ENCODE results near the gene GINS1.

GINS1 gene

DNA sequence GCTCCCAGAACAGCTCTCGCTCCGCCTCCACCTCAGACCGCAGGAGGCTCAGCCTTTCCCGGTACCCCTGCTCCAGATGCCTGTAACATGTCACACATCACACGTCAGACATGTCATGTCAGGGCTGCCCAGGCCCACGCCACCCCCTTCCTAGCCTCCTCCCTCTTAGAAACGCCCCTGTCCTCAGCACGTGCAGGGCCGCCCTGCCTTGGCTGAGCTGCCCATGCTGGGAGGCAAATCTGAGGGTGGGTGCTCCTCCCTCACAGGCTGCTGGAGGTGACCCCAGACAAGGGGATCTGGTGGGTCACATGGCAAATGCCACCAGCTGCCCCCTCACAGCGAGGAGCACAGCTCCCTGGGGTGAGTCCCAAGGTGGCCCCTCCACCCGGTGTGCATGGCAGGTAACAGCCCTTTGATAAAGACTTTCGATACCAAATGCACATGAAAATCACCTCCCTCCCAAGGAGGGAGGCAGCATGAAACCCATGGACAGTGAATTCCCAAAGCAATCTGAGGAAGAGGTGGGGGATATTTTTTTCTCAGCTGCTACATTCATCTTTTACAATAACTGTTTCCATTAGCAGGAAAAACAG is 84.1 kb downstream of the GINS1 start:
- no peak for DNase-seq

GRCh38 chr20:25493137-25493536 is 85.7 kb downstream of the GINS1 start:
- no peak for DNase-seq

- no peak for DNase-seq
Observed at GRCh38 chr20:25493748-25494505, 86.5 kb downstream of the GINS1 start.

GRCh38 chr20:25494506-25495188 is 87.2 kb downstream of the GINS1 start:
- DNase-seq: no peak

DNA sequence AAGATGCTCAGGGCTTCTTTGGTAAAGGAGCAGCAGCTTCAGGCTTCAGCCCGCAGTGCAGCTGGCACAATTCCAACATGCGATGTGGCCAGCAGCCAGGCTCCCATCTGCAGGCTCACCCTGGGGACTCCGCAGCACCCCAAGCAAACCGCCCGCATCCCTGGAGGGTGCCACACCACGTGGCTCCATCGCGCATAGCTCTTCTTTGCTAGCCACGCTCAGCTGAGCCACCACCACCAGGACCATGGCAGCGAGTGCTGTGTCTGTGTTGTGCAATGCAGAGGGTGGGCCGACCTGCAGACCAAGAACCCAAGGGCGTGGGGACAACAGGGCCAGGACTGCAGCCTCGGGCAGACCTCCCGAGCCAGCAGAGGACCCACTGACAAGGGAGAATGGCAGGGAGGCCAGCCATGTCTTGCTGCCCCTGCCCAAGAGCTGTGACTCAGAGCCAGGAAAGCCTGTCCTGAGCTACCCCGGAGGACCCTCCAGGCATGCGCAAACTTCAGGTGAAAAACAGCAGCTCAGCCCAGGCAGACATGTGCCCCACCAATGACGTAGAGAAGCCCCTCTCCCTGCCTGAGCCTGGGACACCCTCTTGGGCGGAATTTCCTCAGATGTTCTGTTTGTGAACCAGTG is 87.8 kb downstream of the GINS1 start:
- DNase-seq: peak in 3 of 56 donors; percentile 11 to 37 (median 24)

DNA sequence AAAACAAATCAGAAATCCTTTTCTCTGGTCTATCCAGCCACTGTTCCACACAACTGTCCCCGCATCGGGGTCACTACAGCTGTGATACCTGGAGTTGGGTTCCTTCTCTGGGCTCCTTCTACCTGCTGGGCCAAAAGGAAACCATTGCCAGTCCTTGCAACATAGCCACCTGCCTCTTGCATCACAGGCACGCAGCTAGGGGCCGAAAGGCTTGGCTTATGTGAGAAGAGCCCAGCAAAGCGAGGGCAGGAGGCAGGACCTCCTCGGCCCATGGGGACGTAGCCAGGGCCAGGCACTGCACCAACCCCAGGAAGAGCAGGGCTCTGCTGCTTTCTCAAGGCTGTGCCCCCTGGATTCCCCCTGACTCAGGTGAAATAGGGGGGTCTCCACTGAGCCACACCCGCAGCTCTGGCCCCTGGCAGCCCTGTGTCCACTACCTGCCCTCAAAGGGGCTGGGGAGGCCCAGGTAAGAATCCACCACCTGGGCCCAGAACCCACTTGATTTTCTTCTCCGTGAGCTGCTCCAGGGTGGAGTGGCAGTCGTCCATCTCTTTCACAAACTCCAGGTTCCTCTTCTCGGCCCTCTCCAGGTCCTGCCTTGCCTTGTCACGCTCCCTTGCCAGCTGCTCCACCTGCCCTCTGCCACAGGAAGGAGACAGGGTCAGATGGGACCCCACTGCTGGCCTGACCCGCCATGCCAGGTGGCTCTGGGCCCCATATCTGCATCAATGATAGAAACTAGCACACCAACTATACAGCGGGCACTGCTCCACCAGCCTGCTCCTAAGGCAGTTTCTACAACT is 88.9 kb downstream of the GINS1 start:
- no peak for DNase-seq

- no peak for DNase-seq
Observed at GRCh38 chr20:25496968-25497401, 89.5 kb downstream of the GINS1 start.

- DNase-seq: no peak
Observed at GRCh38 chr20:25497586-25498279, 90.3 kb downstream of the GINS1 start.

All from amygdala (tissue), 56 donors.